ENCODE data around the gene TET3. TPM values are rescaled to one million over a fixed set of nuclear protein-coding genes. Genes with fewer than 3 reads are reported as not detected.

The TET3 gene
- total RNA-seq, 4 donors from 2014 or later = 18.2 to 38.7 (median 27.0) TPM

GRCh38 chr2:73968357-73968937 is 16.3 kb upstream of the TET3 start:
- Histone ChIP-seq H3K4me3 (no peak overlapping the region), H3K27me3 (no peaks in the 10 kb centered on the region), H3K9me3 (no peaks in the 10 kb centered on the region), H3K27ac (no peak overlapping the region), H3K36me3 (no peaks in the 10 kb centered on the region), H3K4me1 (peaks cover 0 to 23% (median 18%) of the 10 kb centered on the region in 4 donors)
- no peak for DNase-seq
- TF ChIP-seq, protein P1, sequence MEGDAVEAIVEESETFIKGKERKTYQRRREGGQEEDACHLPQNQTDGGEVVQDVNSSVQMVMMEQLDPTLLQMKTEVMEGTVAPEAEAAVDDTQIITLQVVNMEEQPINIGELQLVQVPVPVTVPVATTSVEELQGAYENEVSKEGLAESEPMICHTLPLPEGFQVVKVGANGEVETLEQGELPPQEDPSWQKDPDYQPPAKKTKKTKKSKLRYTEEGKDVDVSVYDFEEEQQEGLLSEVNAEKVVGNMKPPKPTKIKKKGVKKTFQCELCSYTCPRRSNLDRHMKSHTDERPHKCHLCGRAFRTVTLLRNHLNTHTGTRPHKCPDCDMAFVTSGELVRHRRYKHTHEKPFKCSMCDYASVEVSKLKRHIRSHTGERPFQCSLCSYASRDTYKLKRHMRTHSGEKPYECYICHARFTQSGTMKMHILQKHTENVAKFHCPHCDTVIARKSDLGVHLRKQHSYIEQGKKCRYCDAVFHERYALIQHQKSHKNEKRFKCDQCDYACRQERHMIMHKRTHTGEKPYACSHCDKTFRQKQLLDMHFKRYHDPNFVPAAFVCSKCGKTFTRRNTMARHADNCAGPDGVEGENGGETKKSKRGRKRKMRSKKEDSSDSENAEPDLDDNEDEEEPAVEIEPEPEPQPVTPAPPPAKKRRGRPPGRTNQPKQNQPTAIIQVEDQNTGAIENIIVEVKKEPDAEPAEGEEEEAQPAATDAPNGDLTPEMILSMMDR (IDR thresholded peaks at IDR 0.05) = no peak
- no peak for TF ChIP-seq POLR2A (IDR thresholded peaks at IDR 0.05)

DNA sequence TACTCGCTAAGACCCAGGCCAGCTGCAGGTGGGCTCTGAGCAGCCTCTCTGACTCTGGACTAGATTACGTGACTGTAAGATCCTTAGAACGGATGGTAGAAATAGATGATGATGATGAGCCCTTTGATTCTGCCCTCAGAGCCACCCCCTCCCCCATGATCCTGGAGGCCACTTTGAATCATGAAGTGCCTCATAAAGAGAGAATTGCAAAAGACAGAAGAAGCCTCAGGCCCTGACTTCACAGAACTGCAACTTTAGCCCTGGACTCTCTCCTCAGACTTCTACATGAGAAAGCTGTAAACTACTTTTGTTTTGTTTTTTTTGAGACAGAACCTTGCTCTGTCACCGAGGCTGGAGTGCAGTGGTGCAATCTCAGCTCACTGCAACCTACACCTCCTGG is 15.4 kb upstream of the TET3 start:
- no peak overlapping the region for H3K4me3 ChIP-seq
- no peak for DNase-seq
- peaks cover 0 to 23% (median 18%) of the 10 kb centered on the region in 4 donors for H3K4me1 ChIP-seq
- H3K27ac ChIP-seq = no peak overlapping the region
- no peaks in the 10 kb centered on the region for H3K27me3 ChIP-seq
- TF ChIP-seq, protein P1 (IDR thresholded peaks at IDR 0.05) = no peak
- no peak for TF ChIP-seq POLR2A (IDR thresholded peaks at IDR 0.05)
- no peaks in the 10 kb centered on the region for H3K9me3 ChIP-seq
- no peaks in the 10 kb centered on the region for H3K36me3 ChIP-seq

GRCh38 chr2:73970141-73970803 is 14.4 kb upstream of the TET3 start:
- H3K36me3 ChIP-seq = no peaks in the 10 kb centered on the region
- peak overlapping the region; percentile 4 to 58 (median 42) for H3K27ac ChIP-seq
- DNase-seq = no peak
- no peaks in the 10 kb centered on the region for H3K9me3 ChIP-seq
- TF ChIP-seq, protein P1 (IDR thresholded peaks at IDR 0.05) = no peak
- no peak for TF ChIP-seq POLR2A (IDR thresholded peaks at IDR 0.05)
- H3K4me1 ChIP-seq = peaks cover 0 to 23% (median 18%) of the 10 kb centered on the region in 4 donors
- H3K27me3 ChIP-seq = no peaks in the 10 kb centered on the region
- H3K4me3 ChIP-seq = no peak overlapping the region

DNA sequence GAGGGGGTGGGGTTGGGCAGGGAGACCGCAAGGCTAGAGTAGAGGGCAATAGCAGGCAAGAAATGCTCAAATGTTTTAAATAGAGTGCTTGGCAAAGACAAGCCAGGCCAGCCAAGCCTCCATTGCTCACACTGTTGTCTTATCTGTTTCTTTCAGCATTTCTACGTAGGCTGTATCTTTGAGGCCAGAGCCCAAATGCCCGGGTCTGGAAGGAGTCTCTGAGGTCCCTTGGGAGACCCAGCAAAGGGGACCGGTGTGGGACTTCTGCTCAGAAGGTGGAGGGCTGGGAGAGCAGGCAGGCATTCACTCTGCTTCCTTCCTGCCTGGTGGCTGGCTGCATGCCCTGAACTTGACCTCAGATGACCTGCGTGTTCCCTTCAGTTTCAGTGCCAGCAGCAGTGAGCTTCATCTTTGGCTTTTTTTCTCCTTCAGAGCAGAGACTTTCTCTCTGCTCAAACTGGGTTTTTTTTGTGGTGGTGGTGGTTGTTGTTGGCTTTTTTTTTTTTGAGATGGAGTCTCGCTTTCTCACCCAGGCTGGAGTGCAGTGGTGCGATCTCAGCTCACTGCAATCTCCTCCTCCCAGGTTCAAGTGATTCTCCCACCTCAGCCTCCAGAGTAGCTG is 13.7 kb upstream of the TET3 start:
- no peaks in the 10 kb centered on the region for H3K9me3 ChIP-seq
- H3K36me3 ChIP-seq = no peaks in the 10 kb centered on the region
- H3K4me3 ChIP-seq = no peak overlapping the region
- no peak for TF ChIP-seq POLR2A (IDR thresholded peaks at IDR 0.05)
- TF ChIP-seq, protein P1 (IDR thresholded peaks at IDR 0.05) = no peak
- DNase-seq = peak; percentile 77 to 89 (median 77)
- no peaks in the 10 kb centered on the region for H3K27me3 ChIP-seq
- peaks cover 0 to 23% (median 18%) of the 10 kb centered on the region in 4 donors for H3K4me1 ChIP-seq
- H3K27ac ChIP-seq = peak overlapping the region in 3 of 4 donors; percentile 4 to 58 (median 57)

- no peak for DNase-seq
- Histone ChIP-seq H3K27me3 (no peaks in the 10 kb centered on the region), H3K27ac (peak overlapping the region in 1 of 4 donors; percentile 57), H3K9me3 (no peaks in the 10 kb centered on the region), H3K4me3 (no peak overlapping the region), H3K4me1 (peaks cover 0 to 23% (median 18%) of the 10 kb centered on the region in 4 donors), H3K36me3 (no peaks in the 10 kb centered on the region)
- no peak for TF ChIP-seq POLR2A (IDR thresholded peaks at IDR 0.05)
- TF ChIP-seq, protein P1 (IDR thresholded peaks at IDR 0.05) = no peak
Measured at GRCh38 chr2:73971722-73972121, 13.0 kb upstream of the TET3 start.
